A673 (cell line): ENCODE results near the gene KLRK1. TPM values are rescaled to one million over a fixed set of nuclear protein-coding genes. Genes with fewer than 3 reads are reported as not detected.
"Not testable (repeated sequence)": the region's sequence is repeated elsewhere in the genome, so short reads cannot be mapped to it uniquely, and the experiment has no call there.

ENCODE experiments used
- BruUV-seq: library from RNA; stranded (reverse); fragments of 400-500 nt; replicated peaks from 2 replicates; lab custom pipeline; 2021; lab: Mats Ljungman, UMichigan
- CTCF ChIA-PET: fragments of 300-600 bp; sonication (Branson Sonifier 250); formaldehyde crosslinking; loops from one replicate; lab custom pipeline; 2022; ENCODE audit warnings: antibody characterized with exemption; lab: Charles Lee
- POLR2A ChIA-PET: fragments of 300-600 bp; sonication (Branson Sonifier 250); formaldehyde crosslinking; loops from one replicate; lab custom pipeline; 2022; ENCODE audit warnings: antibody characterized with exemption; ENCODE audit not compliant: low non-redundant PET; lab: Charles Lee
- DNase-seq: peaks from one replicate; pipeline ENCODE4 v3.0.0-alpha.2; 2015; ENCODE audit warnings: low spot score
- H3K27ac ChIP-seq: fragments of 200-600 bp; sonication (generic); 2 replicates; pipeline ENCODE4 v1.5.1; 2016; ENCODE audit warnings: mixed run types, low read depth, mild to moderate bottlenecking, mixed read lengths, antibody characterized with exemption, low read length; ENCODE audit not compliant: poor library complexity, severe bottlenecking
- H3K27me3 ChIP-seq: fragments of 200-600 bp; sonication (generic); replicated peaks from 2 replicates; pipeline ENCODE4 v1.6.1; 2017; ENCODE audit warnings: mixed run types, low read depth, mild to moderate bottlenecking, mixed read lengths, antibody characterized with exemption, low read length; ENCODE audit not compliant: insufficient read depth, poor library complexity
- H3K36me3 ChIP-seq: fragments of 200-600 bp; sonication (generic); 2 replicates; pipeline ENCODE4 v1.6.1; 2016; ENCODE audit warnings: mixed run types, mild to moderate bottlenecking, mixed read lengths, antibody characterized with exemption, low read length; ENCODE audit not compliant: insufficient read depth, poor library complexity, severe bottlenecking
- H3K4me1 ChIP-seq: fragments of 200-600 bp; sonication (generic); 2 replicates; pipeline ENCODE4 v1.6.1; 2017; ENCODE audit warnings: mixed run types, mild to moderate bottlenecking, mixed read lengths, antibody characterized with exemption, low read length; ENCODE audit not compliant: insufficient read depth, poor library complexity, severe bottlenecking
- H3K4me3 ChIP-seq: fragments of 200-600 bp; sonication (generic); 2 replicates; pipeline ENCODE4 v1.5.1; 2016; ENCODE audit warnings: low read depth, mixed run types, mild to moderate bottlenecking, mixed read lengths, low read length; ENCODE audit not compliant: poor library complexity, severe bottlenecking
- H3K9me3 ChIP-seq: fragments of 200-600 bp; sonication (generic); 2 replicates; pipeline ENCODE4 v1.6.1; 2016; ENCODE audit warnings: mixed run types, low read depth, mild to moderate bottlenecking, mixed read lengths, antibody characterized with exemption, low read length; ENCODE audit not compliant: poor library complexity, severe bottlenecking
- EZH2 ChIP-seq: fragments of 200-600 bp; sonication (generic); IDR thresholded peaks from 2 replicates; pipeline ENCODE4 v1.6.1; 2017; ENCODE audit warnings: borderline replicate concordance, low read depth, mild to moderate bottlenecking, mixed read lengths, antibody characterized with exemption, low read length; ENCODE audit not compliant: poor library complexity, severe bottlenecking
- intact Hi-C: fragments of 100-400 bp; cut with micrococcal nuclease; formaldehyde crosslinking; loops from one replicate; pipeline ENCODE4 v1.10.0; 2022; ENCODE audit not compliant: unreplicated experiment
- total RNA-seq: library from RNA; stranded (reverse); gene quantifications from 2 replicates; pipeline ENCODE4 v1.2.3, GENCODE V29; 2021
- TF ChIP-seq, protein P1 (sequence below): fragments of 300-800, 200-600 bp; sonication (generic); conservative IDR thresholded peaks from 2 replicates; pipeline ENCODE4 v1.5.1; 2017; ENCODE audit warnings: low read depth, mild to moderate bottlenecking, antibody characterized with exemption, low read length, moderate library complexity, mixed read lengths

Gene KLRK1
- total RNA-seq, 1 experiment from 2014 or later, result not detected

- H3K36me3 ChIP-seq, result no peaks in the 10 kb centered on the region
- no peak overlapping the region for H3K4me3 ChIP-seq
- CTCF ChIA-PET, result no interaction called here
- no peak overlapping the region for H3K27ac ChIP-seq
- DNase-seq, result peak; percentile 15
- BruUV-seq, result no TSS peak
- H3K4me1 ChIP-seq, result peaks cover 12% of the 10 kb centered on the region
- POLR2A ChIA-PET, result no interaction called here
- H3K27me3 ChIP-seq, result no peaks in the 10 kb centered on the region
- TF ChIP-seq, protein P1, sequence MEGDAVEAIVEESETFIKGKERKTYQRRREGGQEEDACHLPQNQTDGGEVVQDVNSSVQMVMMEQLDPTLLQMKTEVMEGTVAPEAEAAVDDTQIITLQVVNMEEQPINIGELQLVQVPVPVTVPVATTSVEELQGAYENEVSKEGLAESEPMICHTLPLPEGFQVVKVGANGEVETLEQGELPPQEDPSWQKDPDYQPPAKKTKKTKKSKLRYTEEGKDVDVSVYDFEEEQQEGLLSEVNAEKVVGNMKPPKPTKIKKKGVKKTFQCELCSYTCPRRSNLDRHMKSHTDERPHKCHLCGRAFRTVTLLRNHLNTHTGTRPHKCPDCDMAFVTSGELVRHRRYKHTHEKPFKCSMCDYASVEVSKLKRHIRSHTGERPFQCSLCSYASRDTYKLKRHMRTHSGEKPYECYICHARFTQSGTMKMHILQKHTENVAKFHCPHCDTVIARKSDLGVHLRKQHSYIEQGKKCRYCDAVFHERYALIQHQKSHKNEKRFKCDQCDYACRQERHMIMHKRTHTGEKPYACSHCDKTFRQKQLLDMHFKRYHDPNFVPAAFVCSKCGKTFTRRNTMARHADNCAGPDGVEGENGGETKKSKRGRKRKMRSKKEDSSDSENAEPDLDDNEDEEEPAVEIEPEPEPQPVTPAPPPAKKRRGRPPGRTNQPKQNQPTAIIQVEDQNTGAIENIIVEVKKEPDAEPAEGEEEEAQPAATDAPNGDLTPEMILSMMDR, result no peak
- TF ChIP-seq EZH2, result no peak
- intact Hi-C loops, result no loop called here
- H3K9me3 ChIP-seq, result no peaks in the 10 kb centered on the region
Observed at GRCh38 chr12:10393291-10393690, 3.5 kb upstream of the KLRK1 start.

- Histone ChIP-seq H3K9me3 (no peaks in the 10 kb centered on the region), H3K4me3 (no peak overlapping the region), H3K27me3 (no peaks in the 10 kb centered on the region), H3K4me1 (peaks cover 12% of the 10 kb centered on the region), H3K27ac (no peak overlapping the region), H3K36me3 (no peaks in the 10 kb centered on the region)
- TF ChIP-seq, protein P1, result no peak
- TF ChIP-seq EZH2, result no peak
- no TSS peak for BruUV-seq
- CTCF ChIA-PET, result no interaction called here
- DNase-seq, result peak; percentile 58
- POLR2A ChIA-PET, result no interaction called here
- intact Hi-C loops, result no loop called here
Observed at GRCh38 chr12:10392394-10392930, 2.6 kb upstream of the KLRK1 start.

DNA sequence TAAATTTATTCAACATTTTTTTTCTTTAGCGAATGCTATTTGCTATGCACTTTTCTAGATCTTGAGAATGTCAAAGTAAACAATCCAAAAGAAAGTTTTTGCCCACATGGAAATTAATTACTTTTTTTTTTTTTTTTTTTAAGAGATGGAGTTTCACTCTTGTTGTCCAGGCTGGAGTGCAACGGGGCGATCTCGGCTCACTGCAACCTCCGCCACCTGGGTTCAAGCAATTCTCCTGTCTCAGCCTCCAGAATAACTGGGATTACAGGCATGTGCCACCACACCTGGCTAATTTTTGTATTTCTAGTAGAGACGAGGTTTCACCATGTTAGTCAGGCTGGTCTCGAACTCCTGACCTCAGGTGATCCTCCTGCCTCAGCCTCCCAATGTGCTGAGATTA is 1.1 kb upstream of the KLRK1 start:
- CTCF ChIA-PET, intact Hi-C loops, H3K27ac ChIP-seq, H3K9me3 ChIP-seq, POLR2A ChIA-PET, H3K36me3 ChIP-seq, BruUV-seq, DNase-seq, H3K4me3 ChIP-seq, H3K27me3 ChIP-seq: not testable (repeated sequence)
- H3K4me1 ChIP-seq, result peaks cover 12% of the 10 kb centered on the region

- intact Hi-C loops, result no loop called here
- POLR2A ChIA-PET, result no interaction called here
- CTCF ChIA-PET, result no interaction called here
- Histone ChIP-seq H3K4me1 (peaks cover 12% of the 10 kb centered on the region), H3K27ac (no peak overlapping the region), H3K4me3 (no peak overlapping the region), H3K36me3 (no peaks in the 10 kb centered on the region), H3K27me3 (no peaks in the 10 kb centered on the region), H3K9me3 (no peaks in the 10 kb centered on the region)
- no peak for DNase-seq
- no TSS peak for BruUV-seq
- TF ChIP-seq, protein P1, result no peak
- TF ChIP-seq EZH2, result no peak
Observed at GRCh38 chr12:10388624-10389413, 1.0 kb downstream of the KLRK1 start.

DNA sequence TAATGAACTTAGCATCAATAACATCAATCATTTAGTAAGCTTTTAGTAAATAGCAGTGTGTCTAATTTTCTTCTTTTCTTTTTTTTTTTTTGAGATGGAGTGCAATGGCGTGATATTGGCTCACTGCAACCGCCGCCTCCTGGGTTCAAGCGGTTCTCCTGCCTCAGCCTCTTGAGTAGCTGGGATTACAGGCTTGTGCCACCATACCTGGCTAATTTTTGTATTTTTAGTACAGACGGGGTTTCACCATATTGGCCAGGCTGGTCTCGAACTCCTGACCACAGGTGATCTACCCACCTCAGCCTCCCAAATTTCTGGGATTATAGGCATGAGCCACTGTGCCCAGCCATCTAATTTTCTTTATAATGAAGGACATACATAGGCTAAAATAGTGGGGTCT is 2.3 kb downstream of the KLRK1 start:
- H3K27me3 ChIP-seq, H3K4me1 ChIP-seq, POLR2A ChIA-PET, intact Hi-C loops, H3K4me3 ChIP-seq, BruUV-seq, H3K9me3 ChIP-seq, H3K36me3 ChIP-seq, H3K27ac ChIP-seq, DNase-seq, CTCF ChIA-PET: not testable (repeated sequence)
